Karpas-422 (cell line): ENCODE measurements around the gene ADCY9. TPM values are rescaled to one million over a fixed set of nuclear protein-coding genes. Genes with fewer than 3 reads are reported as not detected.
A peak's percentile ranks its signal among the peaks of the same experiment; 100 is the strongest.
"Not testable (repeated sequence)": the region's sequence is repeated elsewhere in the genome, so short reads cannot be mapped to it uniquely, and the experiment has no call there.

ENCODE experiments used
- DNase-seq: peaks from one replicate; pipeline ENCODE4 v3.0.0-alpha.2; 2015
- H2AFZ ChIP-seq: fragments of 200-600 bp; sonication (generic); 2 replicates; pipeline ENCODE4 v1.6.1; 2014; ENCODE audit warnings: antibody characterized with exemption, low read length, mixed read lengths
- H3K27ac ChIP-seq: fragments of 200-600 bp; sonication (generic); 2 replicates; pipeline ENCODE4 v1.5.1; 2014; ENCODE audit warnings: mild to moderate bottlenecking, low read length, moderate library complexity
- H3K27me3 ChIP-seq: fragments of 200-600 bp; sonication (generic); 2 replicates; pipeline ENCODE4 v1.6.1; 2014; ENCODE audit warnings: low read length, mixed read lengths
- H3K36me3 ChIP-seq: fragments of 200-600 bp; sonication (generic); 2 replicates; pipeline ENCODE4 v1.6.1; 2014; ENCODE audit warnings: low read length, mixed read lengths; ENCODE audit not compliant: insufficient read depth
- H3K4me1 ChIP-seq: fragments of 200-600 bp; sonication (generic); 2 replicates; pipeline ENCODE4 v1.6.1; 2014; ENCODE audit warnings: mild to moderate bottlenecking, low read length, mixed read lengths
- H3K4me2 ChIP-seq: fragments of 200-600 bp; sonication (generic); 2 replicates; pipeline ENCODE4 v1.6.1; 2014; ENCODE audit warnings: low read length, low read depth, mild to moderate bottlenecking; ENCODE audit not compliant: poor library complexity, severe bottlenecking
- H3K4me3 ChIP-seq: fragments of 200-600 bp; sonication (generic); 2 replicates; pipeline ENCODE4 v1.5.1; 2014; ENCODE audit warnings: mild to moderate bottlenecking, antibody characterized with exemption, low read length, mixed read lengths
- H3K79me2 ChIP-seq: fragments of 200-600 bp; sonication (generic); 2 replicates; pipeline ENCODE4 v1.6.1; 2014; ENCODE audit warnings: mild to moderate bottlenecking, low read length, mixed read lengths
- H3K9ac ChIP-seq: fragments of 200-600 bp; sonication (generic); 2 replicates; pipeline ENCODE4 v1.6.0; 2014; ENCODE audit warnings: low read length
- H3K9me2 ChIP-seq: fragments of 200-600 bp; sonication (generic), shearing (Covaris generic); replicated peaks from 2 replicates; pipeline ENCODE4 v1.6.0; 2014; ENCODE audit warnings: mild to moderate bottlenecking, low read length, moderate library complexity; ENCODE audit not compliant: insufficient read depth
- H3K9me3 ChIP-seq: fragments of 300-700, 200-600 bp; sonication (generic); 2 replicates; pipeline ENCODE4 v1.6.1; 2014; ENCODE audit warnings: low read length, mixed read lengths
- H4K20me1 ChIP-seq: fragments of 200-600 bp; sonication (generic); 2 replicates; pipeline ENCODE4 v1.6.1; 2014; ENCODE audit warnings: mild to moderate bottlenecking, antibody characterized with exemption, low read length, low read depth; ENCODE audit not compliant: insufficient read depth
- total RNA-seq: library from RNA; depleted of rRNA; stranded (reverse); fragments of >200 nt; shearing (Covaris generic); gene quantifications from 2 replicates; pipeline ENCODE4 v1.2.3, GENCODE V29; 2014; ENCODE audit warnings: low replicate concordance

ADCY9 gene
- total RNA-seq, 1 experiment from 2014 or later = 0.11 TPM

DNA sequence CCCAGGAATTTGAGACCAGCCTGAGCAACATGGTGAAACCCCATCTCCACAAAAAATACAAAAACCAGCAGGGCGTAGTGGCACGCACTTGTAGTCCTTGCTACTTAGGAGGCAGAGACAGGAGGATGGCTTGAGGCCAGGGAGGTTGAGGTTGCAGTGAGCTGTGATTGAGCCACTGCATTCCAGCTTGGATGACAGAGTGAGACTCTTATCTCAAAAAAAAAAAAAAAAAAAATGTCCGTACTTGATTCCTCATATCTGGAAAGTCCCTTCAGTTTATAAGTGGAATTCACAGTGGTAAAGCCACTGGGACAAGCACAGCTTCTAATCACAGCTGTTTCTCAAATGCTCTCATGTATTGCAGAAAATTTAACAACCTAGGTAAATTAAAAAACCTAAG lies 157.1 kb downstream of the ADCY9 start:
- Histone ChIP-seq H3K4me3 (no peak overlapping the region), H4K20me1 (no peaks in the 10 kb centered on the region), H3K9me2 (no peaks in the 10 kb centered on the region), H3K36me3 (no peaks in the 10 kb centered on the region), H3K9me3 (no peaks in the 10 kb centered on the region), H3K4me2 (no peak overlapping the region), H3K27me3 (no peaks in the 10 kb centered on the region), H3K4me1 (no peaks in the 10 kb centered on the region), H3K79me2 (no peaks in the 10 kb centered on the region), H2AFZ (no peak overlapping the region), H3K9ac (no peak overlapping the region), H3K27ac (no peak overlapping the region)
- no peak for DNase-seq

DNA sequence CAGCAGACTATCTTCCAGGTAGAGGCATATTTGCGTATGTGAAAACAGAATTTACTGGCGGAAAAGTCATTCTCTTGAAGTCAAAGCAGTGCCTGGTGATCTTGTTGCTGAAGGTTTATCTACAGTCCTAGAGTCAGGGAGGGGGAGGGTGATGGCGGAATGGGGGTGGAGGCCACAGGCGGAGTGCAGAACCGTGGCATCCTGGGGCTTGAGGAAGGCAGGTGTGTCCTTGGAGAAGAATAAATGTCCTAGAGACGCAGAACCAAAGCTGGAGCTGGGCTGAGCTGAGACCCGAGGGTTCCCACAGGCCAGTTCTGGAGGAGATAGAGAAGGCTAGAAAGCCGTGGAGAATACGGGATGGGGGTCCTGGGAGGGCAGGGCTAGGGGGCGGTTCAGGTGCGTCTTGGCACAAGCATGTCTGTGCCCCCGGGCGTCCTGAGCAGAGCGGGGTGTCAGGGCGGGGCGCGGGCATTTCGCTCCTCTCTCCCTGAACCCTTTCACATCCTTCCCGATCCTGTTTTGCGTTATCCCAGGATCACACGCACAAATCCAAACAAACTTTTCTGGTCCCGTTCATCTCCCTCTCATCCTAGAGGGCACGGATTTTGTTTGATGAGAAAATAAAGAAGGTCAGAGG lies 158.8 kb downstream of the ADCY9 start:
- no peak overlapping the region for H3K9ac ChIP-seq
- H3K27me3 ChIP-seq = no peaks in the 10 kb centered on the region
- no peak overlapping the region for H2AFZ ChIP-seq
- no peak overlapping the region for H3K4me3 ChIP-seq
- H3K79me2 ChIP-seq = no peaks in the 10 kb centered on the region
- H3K4me1 ChIP-seq = no peaks in the 10 kb centered on the region
- H3K4me2 ChIP-seq = no peak overlapping the region
- DNase-seq = no peak
- H3K36me3 ChIP-seq = no peaks in the 10 kb centered on the region
- H4K20me1 ChIP-seq = no peaks in the 10 kb centered on the region
- H3K9me2 ChIP-seq = no peaks in the 10 kb centered on the region
- no peaks in the 10 kb centered on the region for H3K9me3 ChIP-seq
- H3K27ac ChIP-seq = no peak overlapping the region

DNA sequence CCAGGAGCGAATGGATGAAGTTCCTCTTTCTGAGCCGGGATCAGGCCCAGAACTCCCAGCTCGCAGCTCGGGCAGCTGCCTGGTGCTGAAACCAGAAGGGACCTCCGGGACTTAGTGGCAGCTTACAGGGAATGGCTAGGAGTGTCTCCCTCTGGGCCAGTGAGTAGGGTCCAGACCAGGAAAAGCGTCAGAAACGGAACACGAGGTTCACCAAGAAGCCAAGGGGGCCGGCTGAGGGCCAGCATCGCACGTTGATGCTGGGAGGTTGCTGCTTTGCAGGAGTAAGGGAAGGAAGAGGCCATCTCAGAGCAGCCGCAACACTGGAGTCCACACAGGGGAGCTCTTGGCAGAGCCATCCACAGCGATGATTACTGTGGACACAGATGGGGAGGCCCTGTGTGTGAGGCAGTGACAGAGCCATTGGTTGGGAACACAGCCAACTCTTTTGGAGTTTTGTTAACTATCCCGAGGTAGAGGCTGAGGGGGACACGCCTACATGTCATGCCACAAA lies 161.8 kb downstream of the ADCY9 start:
- H3K9ac ChIP-seq = no peak overlapping the region
- no peaks in the 10 kb centered on the region for H3K9me3 ChIP-seq
- no peak overlapping the region for H3K27ac ChIP-seq
- H3K79me2 ChIP-seq = no peaks in the 10 kb centered on the region
- H3K27me3 ChIP-seq = no peaks in the 10 kb centered on the region
- no peak overlapping the region for H2AFZ ChIP-seq
- H3K4me1 ChIP-seq = no peaks in the 10 kb centered on the region
- no peak overlapping the region for H3K4me3 ChIP-seq
- no peak for DNase-seq
- H3K9me2 ChIP-seq = no peaks in the 10 kb centered on the region
- H3K4me2 ChIP-seq = no peak overlapping the region
- no peaks in the 10 kb centered on the region for H4K20me1 ChIP-seq
- no peaks in the 10 kb centered on the region for H3K36me3 ChIP-seq

DNA sequence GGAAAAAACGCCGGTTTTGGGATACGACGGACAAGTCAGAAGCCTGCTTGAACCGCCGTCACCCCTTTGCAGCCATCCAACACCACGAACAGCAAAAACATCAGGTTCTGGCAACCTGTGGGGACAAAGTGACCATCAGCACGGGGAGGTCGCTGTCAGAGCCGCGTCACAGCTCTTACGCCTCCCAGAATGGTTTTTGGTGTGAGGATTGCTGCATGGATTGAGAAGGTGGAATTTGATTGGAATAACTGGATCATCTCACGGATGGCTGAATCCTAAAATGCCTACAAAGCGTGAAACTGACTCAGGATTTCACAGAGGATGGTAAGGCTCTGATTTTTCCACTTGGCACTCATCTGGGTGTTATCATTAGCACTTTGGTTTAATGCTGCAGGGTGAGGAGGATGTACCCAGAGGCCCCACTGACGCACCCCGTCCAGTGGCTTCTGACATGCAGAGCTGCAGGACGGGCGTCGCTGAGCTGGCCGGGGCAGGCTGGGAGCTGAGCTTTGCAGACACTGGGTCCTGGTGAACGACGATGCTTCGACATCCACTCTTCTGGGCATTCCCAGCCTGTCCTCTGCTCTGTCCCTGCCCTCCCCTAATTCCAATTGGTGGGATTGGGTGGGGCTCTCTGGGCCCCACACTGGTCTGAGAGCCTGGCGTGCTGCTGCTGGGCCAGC lies 162.4 kb downstream of the ADCY9 start:
- H3K36me3 ChIP-seq = no peaks in the 10 kb centered on the region
- no peak overlapping the region for H3K9ac ChIP-seq
- no peak overlapping the region for H3K27ac ChIP-seq
- H3K27me3 ChIP-seq = no peaks in the 10 kb centered on the region
- H3K9me2 ChIP-seq = no peaks in the 10 kb centered on the region
- H4K20me1 ChIP-seq = no peaks in the 10 kb centered on the region
- H2AFZ ChIP-seq = no peak overlapping the region
- no peaks in the 10 kb centered on the region for H3K79me2 ChIP-seq
- no peak for DNase-seq
- no peaks in the 10 kb centered on the region for H3K4me1 ChIP-seq
- no peaks in the 10 kb centered on the region for H3K9me3 ChIP-seq
- no peak overlapping the region for H3K4me2 ChIP-seq
- H3K4me3 ChIP-seq = no peak overlapping the region

DNA sequence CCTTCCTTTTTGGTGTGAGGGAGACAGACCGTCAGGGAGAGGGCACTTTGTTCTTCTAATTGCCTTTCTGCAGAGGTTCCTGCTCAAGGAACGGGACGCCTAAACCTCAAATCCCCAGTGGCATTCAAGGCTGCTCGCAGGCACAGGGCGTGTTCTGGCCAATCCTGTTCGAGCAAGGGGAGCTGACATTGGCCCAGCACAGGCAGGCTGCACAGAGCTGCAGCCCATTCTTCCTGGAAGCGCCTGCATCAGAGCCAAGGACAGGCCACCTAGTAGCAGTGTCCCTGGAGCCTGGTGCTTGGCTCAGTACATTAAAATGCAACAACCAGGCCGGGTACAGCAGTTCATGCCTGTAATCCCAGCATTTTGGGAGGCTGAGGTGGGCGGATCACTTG lies 163.5 kb downstream of the ADCY9 start:
- Histone ChIP-seq H3K36me3 (no peaks in the 10 kb centered on the region), H3K79me2 (no peaks in the 10 kb centered on the region), H4K20me1 (no peaks in the 10 kb centered on the region), H2AFZ (no peak overlapping the region), H3K27me3 (no peaks in the 10 kb centered on the region), H3K27ac (no peak overlapping the region), H3K9ac (no peak overlapping the region), H3K4me1 (no peaks in the 10 kb centered on the region), H3K9me3 (no peaks in the 10 kb centered on the region), H3K9me2 (no peaks in the 10 kb centered on the region), H3K4me3 (no peak overlapping the region), H3K4me2 (no peak overlapping the region)
- DNase-seq = peak; percentile 71

DNA sequence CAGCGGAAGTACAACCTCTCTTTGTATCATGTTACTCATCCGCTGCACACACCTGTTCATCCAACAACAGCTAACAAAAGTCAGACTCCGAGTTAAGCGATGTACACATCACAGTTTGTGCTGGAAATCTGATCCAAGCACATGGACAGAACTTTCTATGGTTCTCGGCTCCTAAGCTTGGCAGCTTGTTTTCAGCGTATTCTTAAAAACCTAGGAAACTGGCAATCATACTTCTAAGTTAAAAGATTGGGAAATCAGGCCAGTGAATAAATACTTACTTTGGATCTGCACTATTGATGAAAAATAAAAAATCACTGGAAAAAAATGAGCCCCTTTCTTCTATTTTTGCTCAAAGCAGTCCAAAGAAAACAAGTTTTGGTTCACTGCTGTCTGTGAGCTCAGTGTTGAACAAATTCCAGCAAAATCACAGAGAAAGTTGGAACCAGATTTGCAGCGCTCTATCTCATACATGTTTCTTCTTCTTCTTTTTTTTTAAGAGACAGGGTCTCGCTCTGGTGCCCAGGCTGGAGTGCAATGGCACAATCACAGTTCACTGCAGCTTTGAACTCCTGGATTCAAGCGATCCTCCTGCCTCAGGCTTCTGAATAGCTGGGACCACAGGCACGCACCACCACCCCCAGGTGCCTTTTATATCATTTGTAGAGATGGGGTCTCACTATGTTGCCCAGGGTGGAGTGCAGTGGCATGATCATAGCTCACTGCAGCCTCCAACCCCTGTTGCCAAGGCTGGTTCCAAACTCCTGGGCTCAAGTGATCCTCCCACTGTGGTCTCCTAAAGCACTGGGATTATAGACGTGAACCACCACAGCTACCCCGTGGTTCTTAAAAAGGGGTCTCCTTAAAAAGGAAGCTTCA lies 164.1 kb downstream of the ADCY9 start:
- no peaks in the 10 kb centered on the region for H3K9me3 ChIP-seq
- no peak overlapping the region for H3K4me2 ChIP-seq
- no peak overlapping the region for H2AFZ ChIP-seq
- H3K27me3 ChIP-seq = no peaks in the 10 kb centered on the region
- H3K27ac ChIP-seq = no peak overlapping the region
- H3K79me2 ChIP-seq = no peaks in the 10 kb centered on the region
- H4K20me1 ChIP-seq = no peaks in the 10 kb centered on the region
- no peak overlapping the region for H3K9ac ChIP-seq
- no peaks in the 10 kb centered on the region for H3K9me2 ChIP-seq
- H3K36me3 ChIP-seq = no peaks in the 10 kb centered on the region
- H3K4me1 ChIP-seq = no peaks in the 10 kb centered on the region
- no peak for DNase-seq
- no peak overlapping the region for H3K4me3 ChIP-seq

DNA sequence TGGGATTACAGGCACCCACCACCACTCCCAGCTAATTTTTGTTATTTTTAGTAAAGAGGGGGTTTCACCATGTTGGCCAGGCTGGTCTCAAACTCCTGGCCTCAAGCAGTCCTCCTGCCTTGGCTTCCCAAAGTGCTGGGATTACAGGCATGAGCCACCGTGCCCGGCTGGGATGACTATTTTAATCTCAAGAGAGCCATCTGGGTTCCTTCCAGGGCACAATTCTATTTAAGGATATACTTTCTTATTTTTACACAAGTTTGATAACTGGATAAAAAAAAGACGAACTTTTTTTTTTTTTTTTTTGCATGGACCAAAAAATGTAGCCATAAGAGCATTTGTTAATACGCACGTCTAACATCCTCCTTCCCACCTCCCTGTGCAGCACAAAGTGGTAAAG lies 164.9 kb downstream of the ADCY9 start:
- H3K4me1 ChIP-seq = not testable (repeated sequence)

More for the DNA sequence above, 164.9 kb downstream of the ADCY9 start:
- DNase-seq, H3K9me2 ChIP-seq, H3K4me3 ChIP-seq, H3K9me3 ChIP-seq, H4K20me1 ChIP-seq, H3K79me2 ChIP-seq, H3K27me3 ChIP-seq, H3K27ac ChIP-seq, H3K36me3 ChIP-seq, H2AFZ ChIP-seq, H3K4me2 ChIP-seq, H3K9ac ChIP-seq: not testable (repeated sequence)
